GM23338 (cell line): ENCODE data around the gene PITPNC1. TPM values are rescaled to one million over a fixed set of nuclear protein-coding genes. Genes with fewer than 3 reads are reported as not detected.

Experiments used
- ATAC-seq: fragments of 200-7000 bp; cut with Tn5 transposase; 3 replicates; pipeline ENCODE4 v1.9.1; 2020
- DNase-seq: peaks from one replicate; pipeline ENCODE4 v3.0.0-alpha.2; 2015; ENCODE audit warnings: low spot score
- H2AFZ ChIP-seq: fragments of 200-600 bp; sonication (generic); 2 replicates; pipeline ENCODE4 v1.8.0; 2016; ENCODE audit warnings: antibody characterized with exemption, mild to moderate bottlenecking, moderate library complexity
- H3F3A ChIP-seq: fragments of 200-600 bp; sonication (generic); replicated peaks from 2 replicates; pipeline ENCODE4 v1.8.0; 2017; ENCODE audit warnings: antibody characterized with exemption, mixed run types, low read depth
- H3K27ac ChIP-seq: fragments of 200-600 bp; sonication (generic); 2 replicates; pipeline ENCODE4 v1.6.1; 2016; ENCODE audit warnings: low read depth
- H3K27me3 ChIP-seq: fragments of 200-600 bp; sonication (generic); 2 replicates; pipeline ENCODE4 v1.8.0; 2016; ENCODE audit warnings: mild to moderate bottlenecking, mixed run types, moderate library complexity; ENCODE audit not compliant: insufficient read depth
- H3K36me3 ChIP-seq: fragments of 200-600 bp; sonication (generic); 2 replicates; pipeline ENCODE4 v1.8.0; 2016; ENCODE audit warnings: mild to moderate bottlenecking; ENCODE audit not compliant: insufficient read depth
- H3K4me1 ChIP-seq: fragments of 200-600 bp; sonication (generic); 2 replicates; pipeline ENCODE4 v1.8.0; 2016; ENCODE audit warnings: mild to moderate bottlenecking, moderate library complexity; ENCODE audit not compliant: insufficient read depth
- H3K4me2 ChIP-seq: fragments of 200-600 bp; sonication (generic); 2 replicates; pipeline ENCODE4 v1.7.1; 2017; ENCODE audit warnings: mixed run types
- H3K4me3 ChIP-seq: fragments of 200-600 bp; sonication (generic); 2 replicates; pipeline ENCODE4 v1.6.1; 2016; ENCODE audit warnings: mixed run types
- H3K79me2 ChIP-seq: fragments of 200-600 bp; sonication (generic); replicated peaks from 2 replicates; pipeline ENCODE4 v1.8.0; 2017; ENCODE audit warnings: mild to moderate bottlenecking; ENCODE audit not compliant: insufficient read depth
- H3K9me2 ChIP-seq: fragments of 200-600 bp; sonication (generic); 2 replicates; pipeline ENCODE4 v1.8.0; 2017; ENCODE audit not compliant: insufficient read depth
- H4K20me1 ChIP-seq: fragments of 200-600 bp; sonication (generic); replicated peaks from 2 replicates; pipeline ENCODE4 v1.8.0; 2017; ENCODE audit warnings: mild to moderate bottlenecking; ENCODE audit not compliant: insufficient read depth
- H3K27ac Mint-ChIP-seq: 2 replicates; pipeline ENCODE4 v1.8.0; 2020; ENCODE audit warnings: inconsistent platforms, mild to moderate bottlenecking, moderate library complexity, mixed read lengths
- H3K27me3 Mint-ChIP-seq: 3 replicates; pipeline ENCODE4 v1.8.0; 2022; ENCODE audit warnings: low read depth, mild to moderate bottlenecking, moderate library complexity, mixed read lengths, inconsistent platforms; ENCODE audit not compliant: insufficient read depth, poor library complexity
- H3K36me3 Mint-ChIP-seq: 3 replicates; pipeline ENCODE4 v1.8.0; 2021; ENCODE audit warnings: low read depth, mild to moderate bottlenecking, inconsistent platforms, moderate library complexity, mixed read lengths
- H3K4me1 Mint-ChIP-seq: 3 replicates; pipeline ENCODE4 v1.8.0; 2020; ENCODE audit warnings: mild to moderate bottlenecking, inconsistent platforms, mixed read lengths
- H3K4me3 Mint-ChIP-seq: 3 replicates; pipeline ENCODE4 v1.8.0; 2021; ENCODE audit warnings: moderate library complexity, mild to moderate bottlenecking, inconsistent platforms, mixed read lengths
- H3K9me3 Mint-ChIP-seq: 3 replicates; pipeline ENCODE4 v1.8.0; 2020; ENCODE audit warnings: moderate library complexity, mild to moderate bottlenecking, inconsistent platforms, mixed read lengths
- EZH2phosphoT487 ChIP-seq: fragments of 200-600 bp; sonication (generic); IDR thresholded peaks from one replicate; pipeline ENCODE4 v1.8.1; 2018; ENCODE audit warnings: antibody characterized with exemption; ENCODE audit not compliant: unreplicated experiment
- JUNB ChIP-seq: IDR thresholded peaks from one replicate; pipeline ENCODE4 v1.6.1; 2016; ENCODE audit warnings: antibody characterized with exemption; ENCODE audit not compliant: unreplicated experiment
- NANOG ChIP-seq: IDR thresholded peaks from 2 replicates; pipeline ENCODE4 v1.6.1; 2016; ENCODE audit warnings: antibody characterized with exemption, borderline replicate concordance
- POLR2AphosphoS5 ChIP-seq: IDR thresholded peaks from 2 replicates; pipeline ENCODE4 v1.6.1; 2016; ENCODE audit warnings: antibody characterized with exemption, low read depth
- ZNF331 ChIP-seq: fragments of 250-450 bp; sonication (Bioruptor Pico); IDR thresholded peaks from 2 replicates; pipeline ENCODE4 v1.5.0; 2020; ENCODE audit warnings: low read depth, mild to moderate bottlenecking, moderate library complexity
- polyA plus RNA-seq: library from polyadenylated mRNA; unstranded; fragments of >200 nt; fragmentation: Nextera tagmentation; extraction: Ambion mirVana; gene quantifications from 2 replicates; pipeline ENCODE4 v1.2.1, GENCODE V29; 2016
- total RNA-seq: library from RNA; depleted of rRNA; stranded (reverse); fragments of >200 nt; shearing (Covaris generic); gene quantifications from 2 replicates; pipeline ENCODE4 v1.2.3, GENCODE V29; 2014
- TF ChIP-seq, protein P1 (sequence below): IDR thresholded peaks from one replicate; pipeline ENCODE4 v1.6.1; 2018; ENCODE audit warnings: antibody characterized with exemption; ENCODE audit not compliant: unreplicated experiment
- TF ChIP-seq, protein P2 (sequence below), 2 experiments: fragments of 200-600 bp in 1 of 2; sonication (generic) in 1 of 2; conservative IDR thresholded peaks; 2 replicates each; pipeline versions ENCODE4 v1.5.1 to v1.6.1; 2016 to 2017; ENCODE audit warnings: antibody characterized with exemption in 2 of 2, low read depth in 2 of 2, mild to moderate bottlenecking in 2 of 2, moderate library complexity in 1 of 2

The PITPNC1 gene
- total and polyA plus RNA-seq, 2 experiments from 2014 or later = 23.0 to 32.6 TPM

- Histone ChIP-seq H3K4me1 (peaks cover 30% of the 10 kb centered on the region), H3K4me2 (no peak overlapping the region), H3K9me2 (no peaks in the 10 kb centered on the region), H3K4me3 (no peak overlapping the region), H4K20me1 (no peaks in the 10 kb centered on the region; the same call in 1 of the 2 replicates), H3F3A (peaks cover 17% of the 10 kb centered on the region), H3K27ac (no peak overlapping the region), H3K79me2 (peaks cover 50% of the 10 kb centered on the region), H2AFZ (no peak overlapping the region), H3K36me3 (peaks cover 39% of the 10 kb centered on the region), H3K27me3 (no peaks in the 10 kb centered on the region)
- Mint-ChIP-seq H3K36me3 (peaks cover 83% of the 10 kb centered on the region), H3K9me3 (peaks cover 8% of the 10 kb centered on the region; the same call in 2 of the 3 replicates), H3K27ac (no peak overlapping the region), H3K27me3 (peaks cover 6% of the 10 kb centered on the region), H3K4me1 (peaks cover 17% of the 10 kb centered on the region), H3K4me3 (no peak overlapping the region)
- TF ChIP-seq EZH2phosphoT487 = no peak
- no peak for TF ChIP-seq JUNB
- no peak for TF ChIP-seq POLR2AphosphoS5
- TF ChIP-seq, protein P1, sequence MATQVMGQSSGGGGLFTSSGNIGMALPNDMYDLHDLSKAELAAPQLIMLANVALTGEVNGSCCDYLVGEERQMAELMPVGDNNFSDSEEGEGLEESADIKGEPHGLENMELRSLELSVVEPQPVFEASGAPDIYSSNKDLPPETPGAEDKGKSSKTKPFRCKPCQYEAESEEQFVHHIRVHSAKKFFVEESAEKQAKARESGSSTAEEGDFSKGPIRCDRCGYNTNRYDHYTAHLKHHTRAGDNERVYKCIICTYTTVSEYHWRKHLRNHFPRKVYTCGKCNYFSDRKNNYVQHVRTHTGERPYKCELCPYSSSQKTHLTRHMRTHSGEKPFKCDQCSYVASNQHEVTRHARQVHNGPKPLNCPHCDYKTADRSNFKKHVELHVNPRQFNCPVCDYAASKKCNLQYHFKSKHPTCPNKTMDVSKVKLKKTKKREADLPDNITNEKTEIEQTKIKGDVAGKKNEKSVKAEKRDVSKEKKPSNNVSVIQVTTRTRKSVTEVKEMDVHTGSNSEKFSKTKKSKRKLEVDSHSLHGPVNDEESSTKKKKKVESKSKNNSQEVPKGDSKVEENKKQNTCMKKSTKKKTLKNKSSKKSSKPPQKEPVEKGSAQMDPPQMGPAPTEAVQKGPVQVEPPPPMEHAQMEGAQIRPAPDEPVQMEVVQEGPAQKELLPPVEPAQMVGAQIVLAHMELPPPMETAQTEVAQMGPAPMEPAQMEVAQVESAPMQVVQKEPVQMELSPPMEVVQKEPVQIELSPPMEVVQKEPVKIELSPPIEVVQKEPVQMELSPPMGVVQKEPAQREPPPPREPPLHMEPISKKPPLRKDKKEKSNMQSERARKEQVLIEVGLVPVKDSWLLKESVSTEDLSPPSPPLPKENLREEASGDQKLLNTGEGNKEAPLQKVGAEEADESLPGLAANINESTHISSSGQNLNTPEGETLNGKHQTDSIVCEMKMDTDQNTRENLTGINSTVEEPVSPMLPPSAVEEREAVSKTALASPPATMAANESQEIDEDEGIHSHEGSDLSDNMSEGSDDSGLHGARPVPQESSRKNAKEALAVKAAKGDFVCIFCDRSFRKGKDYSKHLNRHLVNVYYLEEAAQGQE = no peak
- TF ChIP-seq NANOG = no peak
- TF ChIP-seq ZNF331 (CRISPR knock-in tag) = no peak
- DNase-seq = no peak
- ATAC-seq = no peak
These were observed 353.6 kb downstream of the PITPNC1 start for GRCh38 chr17:67730731-67731130.

- Histone ChIP-seq H3F3A (peaks cover 14% of the 10 kb centered on the region), H2AFZ (no peak overlapping the region), H3K4me2 (peak overlapping the region; percentile 64), H3K36me3 (peaks cover 46% of the 10 kb centered on the region), H3K79me2 (peaks cover 49% of the 10 kb centered on the region), H3K27ac (peak overlapping the region; percentile 94), H3K27me3 (no peaks in the 10 kb centered on the region), H3K4me1 (peaks cover 30% of the 10 kb centered on the region), H4K20me1 (no peaks in the 10 kb centered on the region), H3K4me3 (peak overlapping the region; percentile 22), H3K9me2 (no peaks in the 10 kb centered on the region)
- Mint-ChIP-seq H3K4me3 (peak overlapping the region; percentile 24; the same call in 2 of the 3 replicates), H3K27me3 (peaks cover 4% of the 10 kb centered on the region), H3K9me3 (peaks cover 8% of the 10 kb centered on the region; the same call in 2 of the 3 replicates), H3K36me3 (peaks cover 83% of the 10 kb centered on the region), H3K4me1 (peaks cover 17% of the 10 kb centered on the region), H3K27ac (peak overlapping the region; percentile 94)
- ATAC-seq (peak; percentile 92), DNase-seq (peak; percentile 65)
- TF ChIP-seq NANOG = peak; percentile 61; the same call in 1 of the 2 replicates
- TF ChIP-seq, protein P2, sequence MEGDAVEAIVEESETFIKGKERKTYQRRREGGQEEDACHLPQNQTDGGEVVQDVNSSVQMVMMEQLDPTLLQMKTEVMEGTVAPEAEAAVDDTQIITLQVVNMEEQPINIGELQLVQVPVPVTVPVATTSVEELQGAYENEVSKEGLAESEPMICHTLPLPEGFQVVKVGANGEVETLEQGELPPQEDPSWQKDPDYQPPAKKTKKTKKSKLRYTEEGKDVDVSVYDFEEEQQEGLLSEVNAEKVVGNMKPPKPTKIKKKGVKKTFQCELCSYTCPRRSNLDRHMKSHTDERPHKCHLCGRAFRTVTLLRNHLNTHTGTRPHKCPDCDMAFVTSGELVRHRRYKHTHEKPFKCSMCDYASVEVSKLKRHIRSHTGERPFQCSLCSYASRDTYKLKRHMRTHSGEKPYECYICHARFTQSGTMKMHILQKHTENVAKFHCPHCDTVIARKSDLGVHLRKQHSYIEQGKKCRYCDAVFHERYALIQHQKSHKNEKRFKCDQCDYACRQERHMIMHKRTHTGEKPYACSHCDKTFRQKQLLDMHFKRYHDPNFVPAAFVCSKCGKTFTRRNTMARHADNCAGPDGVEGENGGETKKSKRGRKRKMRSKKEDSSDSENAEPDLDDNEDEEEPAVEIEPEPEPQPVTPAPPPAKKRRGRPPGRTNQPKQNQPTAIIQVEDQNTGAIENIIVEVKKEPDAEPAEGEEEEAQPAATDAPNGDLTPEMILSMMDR (conservative IDR thresholded peaks at IDR 0.05; ENCODE audit: low read depth in 2 of 2) = no peak
These were observed 356.4 kb downstream of the PITPNC1 start for GRCh38 chr17:67733449-67733848.
